ENCODE results near the gene PSMD3. TPM values are rescaled to one million over a fixed set of nuclear protein-coding genes. Genes with fewer than 3 reads are reported as not detected.

PSMD3 gene
- total and polyA plus RNA-seq, 3 donors from 2014 or later = 112 to 129 (median 128) TPM

DNA sequence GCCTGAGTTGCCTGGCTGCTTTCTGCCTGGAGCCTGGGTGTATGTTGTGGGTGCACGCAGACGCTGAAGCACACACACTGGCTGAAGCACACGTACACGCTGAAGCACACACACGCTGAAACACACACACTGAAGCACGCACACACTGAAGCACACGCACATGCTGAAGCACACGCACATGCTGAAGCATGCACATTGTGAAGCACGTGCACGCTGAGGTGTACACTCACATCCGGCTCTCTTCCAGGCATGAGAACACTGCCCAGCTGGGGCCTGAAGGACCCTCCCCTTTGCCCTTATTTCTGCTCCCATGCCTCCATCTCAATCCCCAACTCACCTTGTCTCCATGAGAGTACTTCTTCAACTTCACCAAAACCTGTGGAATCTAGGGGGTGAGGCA, 51.1 kb downstream of the PSMD3 start:
- H3K27ac ChIP-seq = no peak overlapping the region

DNA sequence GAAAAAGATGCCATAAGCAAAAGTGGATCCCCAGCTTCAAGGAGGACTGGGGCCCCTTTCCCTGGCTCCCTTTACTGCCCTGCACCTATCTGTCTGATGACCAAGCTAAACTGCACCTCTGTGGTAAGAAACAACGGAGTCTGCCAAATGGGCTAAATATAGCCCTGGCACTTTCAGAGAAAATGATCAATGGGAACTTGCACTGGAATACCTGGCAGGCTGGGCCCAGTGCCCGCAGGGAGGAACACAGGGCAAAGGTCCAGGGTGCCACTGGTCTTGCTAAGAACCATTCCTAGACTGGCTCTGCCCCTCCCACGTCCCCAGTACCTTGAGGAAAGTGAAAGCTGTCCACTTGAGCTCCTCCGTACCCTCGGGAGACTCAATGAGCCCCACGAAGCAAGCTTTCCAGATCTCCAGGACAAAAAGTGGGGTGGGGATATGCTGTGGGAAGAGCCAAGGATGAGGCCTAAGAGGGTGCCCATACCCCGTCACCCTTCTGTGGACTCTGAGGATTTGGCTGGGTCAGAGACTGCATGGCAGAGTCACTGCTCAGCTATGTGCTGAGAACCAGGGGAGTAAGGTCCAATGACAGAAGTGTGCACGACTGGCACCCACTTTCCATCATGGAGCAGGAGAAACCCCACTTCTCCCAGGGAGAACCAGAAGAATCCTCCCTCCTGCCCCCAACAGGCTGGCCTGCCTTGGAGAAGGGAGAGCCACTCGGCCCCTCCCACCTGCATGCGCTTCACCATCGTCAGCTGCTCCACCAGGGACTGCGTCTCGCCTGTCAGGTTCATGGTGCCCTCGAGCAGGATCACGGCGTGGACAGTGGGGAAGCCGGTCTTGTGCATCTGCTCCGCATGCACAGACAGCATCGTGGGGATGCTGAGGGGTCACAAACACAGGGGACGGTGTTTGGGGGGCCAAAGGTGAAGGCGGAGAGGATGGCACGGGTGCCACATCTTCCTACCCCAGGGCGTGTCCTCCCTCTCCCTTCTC, 52.0 kb downstream of the PSMD3 start:
- H3K27ac ChIP-seq = no peak overlapping the region
- no peaks in the 10 kb centered on the region for H3K9me3 ChIP-seq
- H3K4me3 ChIP-seq = no peak overlapping the region
- 91 to 92% methylated on average over 16 to 23 of the region's 23 CpGs for WGBS, 2 donors
- DNase-seq = no peak
- intact Hi-C loops (cut with DNase I; ENCODE audit: low total_unique reads) = no loop called here
- TF ChIP-seq CTCF (IDR thresholded peaks at IDR 0.05) = no peak
- TF ChIP-seq POLR2A (IDR thresholded peaks at IDR 0.05) = no peak
- no peaks in the 10 kb centered on the region for H3K36me3 ChIP-seq (ENCODE audit: low read depth, missing control alignments)
- no peaks in the 10 kb centered on the region for H3K27me3 ChIP-seq
- H3K4me1 ChIP-seq = no peaks in the 10 kb centered on the region

More for the DNA sequence above, 51.1 kb downstream of the PSMD3 start:
- no peaks in the 10 kb centered on the region for H3K36me3 ChIP-seq (ENCODE audit: low read depth, missing control alignments)
- H3K9me3 ChIP-seq = no peaks in the 10 kb centered on the region
- intact Hi-C loops (cut with DNase I; ENCODE audit: low total_unique reads) = no loop called here
- 93 to 94% methylated on average over 11 of the region's 11 CpGs for WGBS, 2 donors
- no peaks in the 10 kb centered on the region for H3K27me3 ChIP-seq
- no peak overlapping the region for H3K4me3 ChIP-seq
- peaks cover 3% of the 10 kb centered on the region for H3K4me1 ChIP-seq
- no peak for DNase-seq
- TF ChIP-seq CTCF (IDR thresholded peaks at IDR 0.05) (no peak), POLR2A (IDR thresholded peaks at IDR 0.05) (no peak)

DNA sequence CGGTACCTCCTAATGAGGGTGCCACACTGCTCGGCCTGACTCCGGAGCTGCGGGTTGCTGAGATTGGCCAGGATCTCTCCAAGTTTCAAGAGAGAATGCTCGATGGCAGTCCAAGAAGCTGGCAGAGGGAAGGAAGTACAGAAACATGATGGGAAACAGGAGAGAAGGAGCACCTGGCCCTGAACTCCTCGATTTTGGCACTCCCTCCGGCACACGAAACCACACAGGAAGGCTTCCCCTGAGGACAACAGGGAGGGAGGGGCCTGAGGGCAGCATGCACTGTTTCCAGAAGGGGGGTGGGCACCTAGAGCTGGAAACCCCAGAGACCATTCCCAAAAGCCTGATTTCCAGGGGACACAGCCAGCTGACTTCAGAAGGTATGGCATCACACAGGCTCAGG, 52.7 kb downstream of the PSMD3 start:
- DNase-seq = no peak
- 75 to 81% methylated on average over 8 of the region's 8 CpGs for WGBS, 2 donors
- H3K36me3 ChIP-seq (ENCODE audit: low read depth, missing control alignments) = no peaks in the 10 kb centered on the region
- no peaks in the 10 kb centered on the region for H3K27me3 ChIP-seq
- H3K27ac ChIP-seq = no peak overlapping the region
- no peak overlapping the region for H3K4me3 ChIP-seq
- no peaks in the 10 kb centered on the region for H3K9me3 ChIP-seq
- intact Hi-C loops (cut with DNase I; ENCODE audit: low total_unique reads) = no loop called here
- no peak for TF ChIP-seq CTCF (IDR thresholded peaks at IDR 0.05)
- no peak for TF ChIP-seq POLR2A (IDR thresholded peaks at IDR 0.05)
- no peaks in the 10 kb centered on the region for H3K4me1 ChIP-seq

DNA sequence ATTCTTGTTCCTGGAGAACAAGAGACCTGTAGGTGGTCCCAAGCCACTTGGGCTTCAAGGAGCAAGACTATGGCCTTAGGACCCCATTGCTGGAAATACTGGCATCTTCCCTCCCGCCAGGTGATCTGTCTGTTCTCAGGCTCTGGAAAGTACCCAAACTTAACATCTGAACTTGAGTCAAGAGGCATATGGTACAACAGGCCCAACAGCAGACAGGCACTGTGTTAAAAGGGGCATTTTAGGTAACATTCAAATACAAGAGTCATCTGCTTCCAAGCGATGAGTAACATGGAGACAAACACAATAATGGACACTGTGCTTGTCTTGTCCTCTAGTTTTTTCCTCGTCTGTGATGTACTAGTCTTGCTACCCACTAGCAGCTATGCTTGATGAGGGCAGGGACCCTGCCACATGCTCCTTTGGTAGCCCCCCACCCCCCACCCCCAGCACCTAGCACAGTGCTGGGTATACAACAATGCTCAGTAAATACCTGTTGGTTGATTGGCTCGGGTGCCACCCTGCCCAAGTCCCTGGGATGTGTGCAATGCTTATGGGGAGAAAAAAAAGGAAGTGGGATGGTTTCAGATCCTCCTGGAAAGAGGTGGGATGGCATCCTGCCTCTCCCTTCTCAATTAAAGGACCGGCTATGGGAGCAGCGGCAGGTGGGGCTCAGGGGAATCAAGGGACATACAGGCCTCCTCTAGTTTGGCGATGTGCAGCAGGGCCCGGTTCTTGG, 54.0 kb downstream of the PSMD3 start:
- no peaks in the 10 kb centered on the region for H3K9me3 ChIP-seq
- H3K27me3 ChIP-seq = no peaks in the 10 kb centered on the region
- WGBS, 2 donors = 61 to 68% methylated on average over 7 to 8 of the region's 8 CpGs
- TF ChIP-seq CTCF (IDR thresholded peaks at IDR 0.05) = no peak
- TF ChIP-seq POLR2A (IDR thresholded peaks at IDR 0.05) = no peak
- intact Hi-C loops (cut with DNase I; ENCODE audit: low total_unique reads) = no loop called here
- H3K4me1 ChIP-seq = no peaks in the 10 kb centered on the region
- no peaks in the 10 kb centered on the region for H3K36me3 ChIP-seq (ENCODE audit: low read depth, missing control alignments)
- no peak overlapping the region for H3K27ac ChIP-seq
- DNase-seq = no peak
- H3K4me3 ChIP-seq = no peak overlapping the region
